NB4 (cell line): Measurements from ENCODE around the gene HDAC2.

Experiments used
- DNase-seq: peaks from one replicate; pipeline ENCODE4 v3.0.0; 2010; ENCODE audit warnings: low read depth
- H3K4me3 ChIP-seq: one replicate; pipeline ENCODE4 v1.5.1; 2011; ENCODE audit warnings: mild to moderate bottlenecking, low read depth, low read length, moderate library complexity
- CTCF ChIP-seq: IDR thresholded peaks from one replicate; pipeline ENCODE4 v1.5.1; 2012; ENCODE audit warnings: low read depth, low read length
- MAX ChIP-seq: IDR thresholded peaks from 2 replicates; pipeline ENCODE4 v1.6.1; 2011; ENCODE audit warnings: low read depth, low read length
- MYC ChIP-seq: IDR thresholded peaks from 2 replicates; pipeline ENCODE4 v1.6.1; 2011; ENCODE audit warnings: low read depth, low read length
- POLR2A ChIP-seq: IDR thresholded peaks from 2 replicates; pipeline ENCODE4 v1.6.1; 2011; ENCODE audit warnings: mild to moderate bottlenecking; ENCODE audit not compliant: insufficient read length; ENCODE audit errors: extremely low read depth

Gene HDAC2

GRCh38 chr6:113979937-113980336 is 9.0 kb upstream of the HDAC2 start:
- H3K4me3 ChIP-seq: no peak overlapping the region
- TF ChIP-seq MYC (no peak), MAX (no peak), CTCF (no peak), POLR2A (no peak)
- DNase-seq: peak; percentile 47

DNA sequence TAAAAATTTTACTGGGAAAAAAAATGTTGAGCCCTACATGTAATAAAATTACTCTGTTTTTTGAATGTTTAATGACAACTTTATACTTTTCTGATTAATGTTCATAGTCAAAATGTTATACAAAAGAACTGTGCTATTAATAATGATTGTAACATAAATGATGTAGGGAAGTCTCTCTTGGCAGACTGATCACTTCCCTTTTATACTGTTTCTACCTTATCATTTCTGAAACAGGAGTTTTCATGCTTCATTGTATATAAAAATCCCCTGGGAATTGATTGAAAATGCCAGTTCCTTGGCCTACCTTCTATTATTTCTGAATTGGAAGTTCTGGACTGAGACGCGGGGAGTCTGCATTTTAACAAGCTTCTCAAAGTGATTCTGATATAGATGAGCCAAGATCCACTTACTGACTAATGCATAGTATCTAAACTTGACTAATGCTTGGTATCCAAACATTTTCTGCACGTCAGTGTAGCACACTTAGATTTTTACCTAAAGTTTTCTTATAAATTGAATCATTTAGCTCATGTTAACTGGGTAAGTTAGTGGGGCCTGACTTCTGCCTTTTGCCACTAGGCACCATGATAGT is 7.2 kb upstream of the HDAC2 start:
- DNase-seq: no peak
- no peak overlapping the region for H3K4me3 ChIP-seq
- TF ChIP-seq POLR2A (no peak), CTCF (no peak), MAX (no peak), MYC (no peak)

- H3K4me3 ChIP-seq: no peak overlapping the region
- no peak for TF ChIP-seq MYC
- DNase-seq: no peak
These were observed 5.9 kb upstream of the HDAC2 start for GRCh38 chr6:113976806-113977205.

DNA sequence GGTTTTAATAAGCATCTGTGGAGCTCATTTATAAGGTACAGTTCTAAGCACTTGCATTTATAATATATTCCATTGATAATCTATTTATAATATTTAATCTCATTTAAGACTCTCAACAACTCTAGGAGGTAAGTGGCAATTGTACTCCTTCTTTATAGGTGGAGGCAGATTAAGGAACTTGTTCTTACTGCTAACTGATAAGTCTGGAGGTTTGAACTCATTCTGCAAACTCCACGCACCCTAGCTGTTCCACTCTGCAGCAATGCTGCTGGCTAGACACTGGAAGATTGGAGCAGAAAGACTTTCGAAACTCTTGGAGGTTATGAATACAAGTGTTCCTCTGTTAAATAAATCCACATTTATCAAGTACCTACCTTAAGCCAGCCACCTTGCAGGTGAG is 793 bp upstream of the HDAC2 start:
- H3K4me3 ChIP-seq: peak overlapping the region; percentile 80
- peak; percentile 56 for DNase-seq
- no peak for TF ChIP-seq CTCF
- TF ChIP-seq POLR2A: no peak
- no peak for TF ChIP-seq MYC
- no peak for TF ChIP-seq MAX

GRCh38 chr6:113969888-113970804 is 802 bp downstream of the HDAC2 start:
- DNase-seq: peak; percentile 80
- H3K4me3 ChIP-seq: peak overlapping the region; percentile 80
- TF ChIP-seq POLR2A (peak; percentile 8), MYC (peak; percentile 44; the same call in 1 of the 2 replicates), CTCF (no peak), MAX (no peak)

DNA sequence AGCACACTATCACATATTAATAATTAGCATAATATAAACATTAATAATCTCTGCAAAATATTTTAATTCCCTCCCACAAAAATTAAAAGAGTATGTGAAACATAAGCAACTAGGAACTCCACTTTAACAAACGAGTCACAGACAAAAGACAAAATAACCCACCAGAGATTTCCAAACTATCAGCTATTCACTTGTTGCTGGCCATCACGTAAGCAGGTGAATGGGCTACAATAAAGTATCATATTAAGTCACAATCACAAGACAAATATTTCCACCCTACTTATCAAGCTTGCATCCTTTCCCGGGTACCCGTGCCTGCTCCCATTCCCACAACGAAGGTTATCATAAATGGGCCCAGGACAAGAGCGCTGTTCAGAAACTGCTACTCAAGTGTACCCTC is 2.5 kb downstream of the HDAC2 start:
- no peak for DNase-seq
- H3K4me3 ChIP-seq: peak overlapping the region; percentile 80
- TF ChIP-seq POLR2A: no peak
- no peak for TF ChIP-seq CTCF
- no peak for TF ChIP-seq MYC
- no peak for TF ChIP-seq MAX
